NT2/D1 (cell line): ENCODE data around the gene SLC30A9.

Experiments
- SUZ12 ChIP-seq: IDR thresholded peaks from 2 replicates; pipeline ENCODE4 v1.6.1; 2011; ENCODE audit not compliant: insufficient read length, insufficient read depth; ENCODE audit errors: extremely low read depth
- YY1 ChIP-seq: IDR thresholded peaks from 2 replicates; pipeline ENCODE4 v1.6.1; 2011; ENCODE audit not compliant: insufficient read length, insufficient read depth

GRCh38 chr4:41949531-41949930 is 40.8 kb upstream of the SLC30A9 start:
- TF ChIP-seq YY1 (no peak), SUZ12 (no peak)
